Stimulated activated CD4-positive, alpha-beta T cell treated with anti-CD3 and anti-CD28 coated beads, Interleukin-1b, Interleukin-23, amount 100 ng/mL, for 1 hour (primary cell): ENCODE measurements around the gene PCDH15.
"Not testable (repeated sequence)": the region's sequence is repeated elsewhere in the genome, so short reads cannot be mapped to it uniquely, and the experiment has no call there.

Experiments
- DNase-seq, 2 donors: peaks; one replicate each; pipeline ENCODE4 v3.0.0-alpha.2; 2020; ENCODE audit warnings: low read depth in 2 of 2

PCDH15 gene

GRCh38 chr10:54554028-54554427 lies 247.0 kb downstream of the PCDH15 start:
- no peak for DNase-seq

- no peak for DNase-seq
Observed at GRCh38 chr10:54550016-54550415, 251.0 kb downstream of the PCDH15 start.

- no peak for DNase-seq
Observed at GRCh38 chr10:54531296-54531695, 269.7 kb downstream of the PCDH15 start.

- DNase-seq, result no peak
Observed at GRCh38 chr10:54530299-54530698, 270.7 kb downstream of the PCDH15 start.

- DNase-seq, result no peak
Observed at GRCh38 chr10:54525816-54526215, 275.2 kb downstream of the PCDH15 start.

- not testable (repeated sequence) for DNase-seq
Observed at GRCh38 chr10:54515244-54515643, 285.8 kb downstream of the PCDH15 start.

GRCh38 chr10:54503863-54504262 lies 297.2 kb downstream of the PCDH15 start:
- DNase-seq, result no peak

- DNase-seq, result no peak
Observed at GRCh38 chr10:54501929-54502328, 299.1 kb downstream of the PCDH15 start.

- no peak for DNase-seq
Observed at GRCh38 chr10:54496852-54497251, 304.2 kb downstream of the PCDH15 start.

- no peak for DNase-seq
Observed at GRCh38 chr10:54487743-54488142, 313.3 kb downstream of the PCDH15 start.

- DNase-seq, result no peak
Observed at GRCh38 chr10:54485971-54486370, 315.1 kb downstream of the PCDH15 start.

GRCh38 chr10:54484186-54484585 lies 316.8 kb downstream of the PCDH15 start:
- no peak for DNase-seq

GRCh38 chr10:54478601-54479000 lies 322.4 kb downstream of the PCDH15 start:
- DNase-seq, result no peak

- no peak for DNase-seq
Observed at GRCh38 chr10:54477738-54478137, 323.3 kb downstream of the PCDH15 start.

GRCh38 chr10:54470324-54470631 lies 330.8 kb downstream of the PCDH15 start:
- DNase-seq, result no peak

GRCh38 chr10:54469587-54470323 lies 331.3 kb downstream of the PCDH15 start:
- DNase-seq, result no peak

- no peak for DNase-seq
Observed at GRCh38 chr10:54454271-54454670, 346.8 kb downstream of the PCDH15 start.

- no peak for DNase-seq
Observed at GRCh38 chr10:54449056-54449455, 352.0 kb downstream of the PCDH15 start.

- DNase-seq, result no peak
Observed at GRCh38 chr10:54444170-54444569, 356.9 kb downstream of the PCDH15 start.

GRCh38 chr10:54441275-54441674 lies 359.8 kb downstream of the PCDH15 start:
- DNase-seq, result no peak

- no peak for DNase-seq
Observed at GRCh38 chr10:54434782-54435181, 366.2 kb downstream of the PCDH15 start.

GRCh38 chr10:54415483-54415882 lies 385.5 kb downstream of the PCDH15 start:
- DNase-seq, result no peak

- DNase-seq, result no peak
Observed at GRCh38 chr10:54402576-54402975, 398.5 kb downstream of the PCDH15 start.

- DNase-seq, result no peak
Observed at GRCh38 chr10:54396031-54396430, 405.0 kb downstream of the PCDH15 start.
